ENCODE measurements around the gene RABGAP1L.

Gene RABGAP1L

DNA sequence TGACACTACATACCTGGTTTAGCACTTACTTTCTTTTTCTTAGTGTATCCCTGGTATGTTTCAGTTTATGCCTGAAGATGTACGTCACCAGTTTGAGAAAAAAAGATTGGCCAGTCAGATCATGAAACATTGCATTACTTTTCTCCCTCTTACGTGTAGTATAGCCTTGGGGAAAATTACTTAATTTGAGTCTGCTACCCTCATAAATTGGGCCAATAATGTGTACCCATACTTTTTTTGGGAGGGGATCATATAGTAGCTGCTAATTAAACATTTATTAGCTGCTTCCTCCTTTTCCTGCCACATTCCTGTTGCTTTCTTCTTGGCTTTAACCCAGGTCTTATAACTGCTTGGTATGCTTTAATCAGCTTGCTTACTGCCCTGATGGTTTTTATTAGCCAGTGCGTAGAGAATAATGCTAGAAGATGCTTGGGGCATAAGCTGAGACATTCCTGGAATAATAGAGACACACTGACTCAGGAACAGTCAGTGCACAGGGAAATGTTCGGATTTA is 32.1 kb downstream of the RABGAP1L start:
- no peak overlapping the region for H3K27ac ChIP-seq (ENCODE audit: extremely low read depth, low read depth, low read length)
- H3K36me3 ChIP-seq (ENCODE audit: control insufficient read depth in 2 of 2, insufficient read depth in 1 of 2, low read length in 2 of 2) = no peaks in the 10 kb centered on the region
- CTCF ChIA-PET = interaction anchor here (0.6 to 1.0 kb wide), 3 partner anchors 18 to 71 kb away, joined by 3 to 5 read pairs (median 3); no protein-coding TSS in a partner anchor
- H3K4me3 ChIP-seq (ENCODE audit: low read depth, low read length) = no peak overlapping the region
- POLR2A ChIA-PET = no interaction called here
- H3K4me1 ChIP-seq (ENCODE audit: control insufficient read depth, insufficient read depth, low read length) = no peaks in the 10 kb centered on the region
- no peaks in the 10 kb centered on the region for H3K9me3 ChIP-seq (ENCODE audit: control insufficient read depth, insufficient read depth, low read depth, low read length)
- TF ChIP-seq, protein P1, sequence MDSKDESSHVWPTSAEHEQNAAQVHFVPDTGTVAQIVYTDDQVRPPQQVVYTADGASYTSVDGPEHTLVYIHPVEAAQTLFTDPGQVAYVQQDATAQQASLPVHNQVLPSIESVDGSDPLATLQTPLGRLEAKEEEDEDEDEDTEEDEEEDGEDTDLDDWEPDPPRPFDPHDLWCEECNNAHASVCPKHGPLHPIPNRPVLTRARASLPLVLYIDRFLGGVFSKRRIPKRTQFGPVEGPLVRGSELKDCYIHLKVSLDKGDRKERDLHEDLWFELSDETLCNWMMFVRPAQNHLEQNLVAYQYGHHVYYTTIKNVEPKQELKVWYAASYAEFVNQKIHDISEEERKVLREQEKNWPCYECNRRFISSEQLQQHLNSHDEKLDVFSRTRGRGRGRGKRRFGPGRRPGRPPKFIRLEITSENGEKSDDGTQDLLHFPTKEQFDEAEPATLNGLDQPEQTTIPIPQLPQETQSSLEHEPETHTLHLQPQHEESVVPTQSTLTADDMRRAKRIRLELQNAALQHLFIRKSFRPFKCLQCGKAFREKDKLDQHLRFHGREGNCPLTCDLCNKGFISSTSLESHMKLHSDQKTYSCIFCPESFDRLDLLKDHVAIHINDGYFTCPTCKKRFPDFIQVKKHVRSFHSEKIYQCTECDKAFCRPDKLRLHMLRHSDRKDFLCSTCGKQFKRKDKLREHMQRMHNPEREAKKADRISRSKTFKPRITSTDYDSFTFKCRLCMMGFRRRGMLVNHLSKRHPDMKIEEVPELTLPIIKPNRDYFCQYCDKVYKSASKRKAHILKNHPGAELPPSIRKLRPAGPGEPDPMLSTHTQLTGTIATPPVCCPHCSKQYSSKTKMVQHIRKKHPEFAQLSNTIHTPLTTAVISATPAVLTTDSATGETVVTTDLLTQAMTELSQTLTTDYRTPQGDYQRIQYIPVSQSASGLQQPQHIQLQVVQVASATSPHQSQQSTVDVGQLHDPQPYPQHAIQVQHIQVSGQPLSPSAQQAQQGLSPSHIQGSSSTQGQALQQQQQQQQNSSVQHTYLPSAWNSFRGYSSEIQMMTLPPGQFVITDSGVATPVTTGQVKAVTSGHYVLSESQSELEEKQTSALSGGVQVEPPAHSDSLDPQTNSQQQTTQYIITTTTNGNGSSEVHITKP (tag by site-specific recombination; IDR thresholded peaks at IDR 0.05) = no peak
- TF ChIP-seq ZNF548 (tag by site-specific recombination; IDR thresholded peaks at IDR 0.05) (no peak), ZSCAN16 (tag by site-specific recombination; IDR thresholded peaks at IDR 0.05) (no peak), ZNF664 (tag by site-specific recombination; IDR thresholded peaks at IDR 0.05) (peak; percentile 90), ZNF157 (tag by site-specific recombination; IDR thresholded peaks at IDR 0.05) (no peak), ZNF114 (tag by site-specific recombination; IDR thresholded peaks at IDR 0.05) (no peak)
- TF ChIP-seq, protein P2, sequence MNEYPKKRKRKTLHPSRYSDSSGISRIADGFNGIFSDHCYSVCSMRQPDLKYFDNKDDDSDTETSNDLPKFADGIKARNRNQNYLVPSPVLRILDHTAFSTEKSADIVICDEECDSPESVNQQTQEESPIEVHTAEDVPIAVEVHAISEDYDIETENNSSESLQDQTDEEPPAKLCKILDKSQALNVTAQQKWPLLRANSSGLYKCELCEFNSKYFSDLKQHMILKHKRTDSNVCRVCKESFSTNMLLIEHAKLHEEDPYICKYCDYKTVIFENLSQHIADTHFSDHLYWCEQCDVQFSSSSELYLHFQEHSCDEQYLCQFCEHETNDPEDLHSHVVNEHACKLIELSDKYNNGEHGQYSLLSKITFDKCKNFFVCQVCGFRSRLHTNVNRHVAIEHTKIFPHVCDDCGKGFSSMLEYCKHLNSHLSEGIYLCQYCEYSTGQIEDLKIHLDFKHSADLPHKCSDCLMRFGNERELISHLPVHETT (tag by site-specific recombination; IDR thresholded peaks at IDR 0.05) = no peak

DNA sequence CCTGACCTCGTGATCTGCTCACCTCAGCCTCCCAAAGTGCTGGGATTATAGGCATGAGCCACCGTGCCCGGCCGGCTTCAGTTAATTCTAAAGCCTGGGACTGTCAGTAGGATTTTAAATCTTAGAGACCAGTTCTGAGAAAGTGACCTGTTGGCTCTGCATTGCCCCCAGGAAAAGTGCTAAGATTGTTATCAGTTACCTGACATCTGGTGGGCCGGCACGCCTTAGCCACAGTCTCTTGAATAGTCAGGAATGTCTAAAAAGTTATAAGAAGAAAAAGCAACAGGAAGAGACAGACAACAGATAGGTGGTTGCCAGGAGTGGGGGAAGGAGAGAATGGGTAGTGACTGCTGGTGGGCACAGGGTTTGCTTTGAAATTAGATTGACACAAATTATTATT is 35.1 kb downstream of the RABGAP1L start:
- Histone ChIP-seq H3K36me3 (ENCODE audit: control insufficient read depth in 2 of 2, insufficient read depth in 1 of 2, low read length in 2 of 2) (no peaks in the 10 kb centered on the region), H3K4me1 (ENCODE audit: control insufficient read depth, insufficient read depth, low read length) (no peaks in the 10 kb centered on the region), H3K27ac (ENCODE audit: extremely low read depth, low read depth, low read length) (no peak overlapping the region), H3K9me3 (ENCODE audit: control insufficient read depth, insufficient read depth, low read depth, low read length) (no peaks in the 10 kb centered on the region), H3K4me3 (ENCODE audit: low read depth, low read length) (no peak overlapping the region)
- POLR2A ChIA-PET = no interaction called here
- TF ChIP-seq ZNF514 (tag by site-specific recombination; IDR thresholded peaks at IDR 0.05) = no peak
- TF ChIP-seq ZNF404 (tag by site-specific recombination; IDR thresholded peaks at IDR 0.05) = no peak
- TF ChIP-seq SALL2 (tag by site-specific recombination; IDR thresholded peaks at IDR 0.05; ENCODE audit: borderline replicate concordance) = no peak
- TF ChIP-seq ZNF341 (tag by site-specific recombination; IDR thresholded peaks at IDR 0.05; ENCODE audit: low read depth) = no peak
- TF ChIP-seq, protein P3, sequence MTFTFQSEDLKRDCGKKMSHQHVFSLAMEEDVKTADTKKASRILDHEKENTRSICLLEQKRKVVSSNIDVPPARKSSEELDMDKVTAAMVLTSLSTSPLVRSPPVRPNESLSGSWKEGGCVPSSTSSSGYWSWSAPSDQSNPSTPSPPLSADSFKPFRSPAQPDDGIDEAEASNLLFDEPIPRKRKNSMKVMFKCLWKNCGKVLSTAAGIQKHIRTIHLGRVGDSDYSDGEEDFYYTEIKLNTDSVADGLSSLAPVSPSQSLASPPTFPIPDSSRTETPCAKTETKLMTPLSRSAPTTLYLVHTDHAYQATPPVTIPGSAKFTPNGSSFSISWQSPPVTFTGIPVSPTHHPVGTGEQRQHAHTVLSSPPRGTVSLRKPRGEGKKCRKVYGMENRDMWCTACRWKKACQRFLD (tag by site-specific recombination; IDR thresholded peaks at IDR 0.05) = no peak
- no peak for TF ChIP-seq KLF8 (tag by site-specific recombination; IDR thresholded peaks at IDR 0.05)
- no peak for TF ChIP-seq ZNF561 (tag by site-specific recombination; IDR thresholded peaks at IDR 0.05; ENCODE audit: borderline replicate concordance)
- no peak for TF ChIP-seq ZNF133 (tag by site-specific recombination; IDR thresholded peaks at IDR 0.05)
- TF ChIP-seq GLI2 (tag by site-specific recombination; IDR thresholded peaks at IDR 0.05; ENCODE audit: borderline replicate concordance, low read depth) = no peak
- TF ChIP-seq, protein P4, sequence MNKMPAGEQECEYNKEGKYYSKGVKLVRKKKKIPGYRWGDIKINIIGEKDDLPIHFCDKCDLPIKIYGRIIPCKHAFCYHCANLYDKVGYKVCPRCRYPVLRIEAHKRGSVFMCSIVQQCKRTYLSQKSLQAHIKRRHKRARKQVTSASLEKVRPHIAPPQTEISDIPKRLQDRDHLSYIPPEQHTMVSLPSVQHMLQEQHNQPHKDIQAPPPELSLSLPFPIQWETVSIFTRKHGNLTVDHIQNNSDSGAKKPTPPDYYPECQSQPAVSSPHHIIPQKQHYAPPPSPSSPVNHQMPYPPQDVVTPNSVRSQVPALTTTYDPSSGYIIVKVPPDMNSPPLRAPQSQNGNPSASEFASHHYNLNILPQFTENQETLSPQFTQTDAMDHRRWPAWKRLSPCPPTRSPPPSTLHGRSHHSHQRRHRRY (tag by site-specific recombination; IDR thresholded peaks at IDR 0.05) = no peak
- no peak for TF ChIP-seq KLF7 (tag by site-specific recombination; IDR thresholded peaks at IDR 0.05; ENCODE audit: borderline replicate concordance)
- TF ChIP-seq ZNF677 (tag by site-specific recombination; IDR thresholded peaks at IDR 0.05) = no peak
- TF ChIP-seq YY1 (tag by site-specific recombination; IDR thresholded peaks at IDR 0.05) = no peak
- TF ChIP-seq, protein P5, sequence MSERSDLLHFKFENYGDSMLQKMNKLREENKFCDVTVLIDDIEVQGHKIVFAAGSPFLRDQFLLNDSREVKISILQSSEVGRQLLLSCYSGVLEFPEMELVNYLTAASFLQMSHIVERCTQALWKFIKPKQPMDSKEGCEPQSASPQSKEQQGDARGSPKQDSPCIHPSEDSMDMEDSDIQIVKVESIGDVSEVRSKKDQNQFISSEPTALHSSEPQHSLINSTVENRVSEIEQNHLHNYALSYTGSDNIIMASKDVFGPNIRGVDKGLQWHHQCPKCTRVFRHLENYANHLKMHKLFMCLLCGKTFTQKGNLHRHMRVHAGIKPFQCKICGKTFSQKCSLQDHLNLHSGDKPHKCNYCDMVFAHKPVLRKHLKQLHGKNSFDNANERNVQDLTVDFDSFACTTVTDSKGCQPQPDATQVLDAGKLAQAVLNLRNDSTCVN (tag by site-specific recombination; optimal IDR thresholded peaks at IDR 0.05) = no peak
- TF ChIP-seq ZBTB7A (tag by site-specific recombination; IDR thresholded peaks at IDR 0.05; ENCODE audit: low read depth) = no peak
- no peak for TF ChIP-seq ZNF10 (tag by site-specific recombination; IDR thresholded peaks at IDR 0.05)
- TF ChIP-seq ZNF529 (tag by site-specific recombination; IDR thresholded peaks at IDR 0.05; ENCODE audit: insufficient replicate concordance) = no peak
- CTCF ChIA-PET = no interaction called here

All from HEK293 (cell line).